ENCODE measurements around the gene TBC1D25.
"Not testable (repeated sequence)": the region's sequence is repeated elsewhere in the genome, so short reads cannot be mapped to it uniquely, and the experiment has no call there.

TBC1D25 gene

DNA sequence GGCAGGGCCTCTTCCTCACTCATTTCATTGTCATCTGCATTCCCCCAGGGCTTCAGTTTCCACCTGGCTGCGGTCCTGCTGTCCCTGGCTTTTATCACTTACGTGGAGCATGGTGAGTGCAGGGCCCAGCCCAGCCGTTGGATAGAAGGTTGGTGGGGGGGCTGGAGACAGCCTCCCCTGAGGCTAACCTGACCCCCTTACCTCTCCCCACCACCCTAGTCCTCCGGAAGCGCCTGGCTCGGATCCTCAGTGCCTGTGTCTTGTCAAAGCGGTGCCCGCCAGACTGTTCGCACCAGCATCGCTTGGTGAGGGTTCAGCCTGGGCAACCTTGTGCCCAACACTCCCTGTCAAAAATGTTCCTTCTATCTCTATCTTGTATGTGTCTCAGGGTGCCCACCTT lies 23.7 kb upstream of the TBC1D25 start:
- H4K20me1 ChIP-seq (ENCODE audit: insufficient read depth, low read length), result no peaks in the 10 kb centered on the region
- no peaks in the 10 kb centered on the region for H3K36me3 ChIP-seq (ENCODE audit: insufficient read depth, low read length)
- H3K4me2 ChIP-seq (ENCODE audit: insufficient read depth, low read length), result no peak overlapping the region
- no peaks in the 10 kb centered on the region for H3K9me3 ChIP-seq (ENCODE audit: insufficient read depth, low read length, severe bottlenecking)
- H2AFZ ChIP-seq (ENCODE audit: low read depth, low read length), result no peak overlapping the region
- H3K9ac ChIP-seq (ENCODE audit: low read depth, low read length), result no peak overlapping the region
- no peaks in the 10 kb centered on the region for H3K27me3 ChIP-seq (ENCODE audit: insufficient read depth, low read length, poor library complexity)
- no peak for DNase-seq
- no peaks in the 10 kb centered on the region for H3K79me2 ChIP-seq (ENCODE audit: insufficient read depth, low read length)
- TF ChIP-seq EZH2 (IDR thresholded peaks at IDR 0.05; ENCODE audit: borderline replicate concordance, low read depth, low read length, severe bottlenecking), result no peak
- ATAC-seq (ENCODE audit: insufficient read depth, low read depth), result no peak
- H3K27ac ChIP-seq (ENCODE audit: low read length), result no peak overlapping the region
- no peak overlapping the region for H3K4me3 ChIP-seq (ENCODE audit: low read depth in 1 of 2, low read length in 2 of 2)
- peaks cover 7% of the 10 kb centered on the region for H3K4me1 ChIP-seq (ENCODE audit: insufficient read depth, low read length)

DNA sequence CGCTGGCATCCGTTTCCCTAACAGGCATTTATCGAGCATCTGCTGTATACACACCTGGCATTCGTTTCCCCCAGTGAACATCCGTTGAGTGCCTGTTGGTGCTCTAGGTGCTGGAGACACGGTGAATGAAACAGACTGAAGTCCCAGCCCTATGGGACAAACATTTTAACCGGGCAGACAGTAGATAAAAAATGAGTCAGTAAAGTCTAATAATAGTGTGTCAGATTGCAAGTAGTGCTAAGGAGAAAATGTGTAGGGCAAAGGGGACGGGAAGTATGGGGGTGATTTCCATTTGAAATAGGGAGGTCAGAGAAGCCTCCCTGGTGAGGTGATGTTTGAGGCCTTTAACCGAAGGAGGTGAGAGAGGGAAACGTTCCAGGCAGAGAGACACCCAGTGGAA lies 23.2 kb upstream of the TBC1D25 start:
- no peaks in the 10 kb centered on the region for H3K27me3 ChIP-seq (ENCODE audit: insufficient read depth, low read length, poor library complexity)
- ATAC-seq (ENCODE audit: insufficient read depth, low read depth), result no peak

DNA sequence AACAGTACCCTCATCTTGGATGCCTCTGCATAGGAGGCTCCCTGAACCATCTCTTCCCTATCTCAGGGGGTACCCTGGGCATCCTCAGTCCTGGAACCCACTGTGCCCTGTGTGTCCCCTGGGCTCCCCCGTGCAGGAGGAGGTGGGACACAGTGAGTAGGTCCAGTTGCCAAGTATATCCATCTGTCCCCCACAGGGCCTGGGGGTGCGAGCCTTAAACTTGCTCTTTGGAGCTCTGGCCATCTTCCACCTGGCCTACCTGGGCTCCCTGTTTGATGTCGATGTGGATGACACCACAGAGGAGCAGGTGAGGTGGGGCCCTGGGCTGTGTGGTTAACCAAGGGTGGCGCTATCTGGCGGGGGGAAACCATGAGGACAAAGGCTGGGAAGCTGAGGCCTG lies 22.5 kb upstream of the TBC1D25 start:
- Histone ChIP-seq H3K79me2 (ENCODE audit: insufficient read depth, low read length) (peaks cover 3% of the 10 kb centered on the region), H4K20me1 (ENCODE audit: insufficient read depth, low read length) (no peaks in the 10 kb centered on the region), H3K9ac (ENCODE audit: low read depth, low read length) (no peak overlapping the region)

More for the DNA sequence above, 23.2 kb upstream of the TBC1D25 start:
- Histone ChIP-seq H3K27ac (ENCODE audit: low read length) (no peak overlapping the region), H3K4me3 (ENCODE audit: low read depth in 1 of 2, low read length in 2 of 2) (no peak overlapping the region), H2AFZ (ENCODE audit: low read depth, low read length) (no peak overlapping the region), H3K9me3 (ENCODE audit: insufficient read depth, low read length, severe bottlenecking) (no peaks in the 10 kb centered on the region), H3K9ac (ENCODE audit: low read depth, low read length) (no peak overlapping the region), H3K4me1 (ENCODE audit: insufficient read depth, low read length) (peaks cover 12% of the 10 kb centered on the region), H4K20me1 (ENCODE audit: insufficient read depth, low read length) (no peaks in the 10 kb centered on the region), H3K36me3 (ENCODE audit: insufficient read depth, low read length) (no peaks in the 10 kb centered on the region), H3K4me2 (ENCODE audit: insufficient read depth, low read length) (no peak overlapping the region), H3K79me2 (ENCODE audit: insufficient read depth, low read length) (no peaks in the 10 kb centered on the region)
- TF ChIP-seq, protein P1, sequence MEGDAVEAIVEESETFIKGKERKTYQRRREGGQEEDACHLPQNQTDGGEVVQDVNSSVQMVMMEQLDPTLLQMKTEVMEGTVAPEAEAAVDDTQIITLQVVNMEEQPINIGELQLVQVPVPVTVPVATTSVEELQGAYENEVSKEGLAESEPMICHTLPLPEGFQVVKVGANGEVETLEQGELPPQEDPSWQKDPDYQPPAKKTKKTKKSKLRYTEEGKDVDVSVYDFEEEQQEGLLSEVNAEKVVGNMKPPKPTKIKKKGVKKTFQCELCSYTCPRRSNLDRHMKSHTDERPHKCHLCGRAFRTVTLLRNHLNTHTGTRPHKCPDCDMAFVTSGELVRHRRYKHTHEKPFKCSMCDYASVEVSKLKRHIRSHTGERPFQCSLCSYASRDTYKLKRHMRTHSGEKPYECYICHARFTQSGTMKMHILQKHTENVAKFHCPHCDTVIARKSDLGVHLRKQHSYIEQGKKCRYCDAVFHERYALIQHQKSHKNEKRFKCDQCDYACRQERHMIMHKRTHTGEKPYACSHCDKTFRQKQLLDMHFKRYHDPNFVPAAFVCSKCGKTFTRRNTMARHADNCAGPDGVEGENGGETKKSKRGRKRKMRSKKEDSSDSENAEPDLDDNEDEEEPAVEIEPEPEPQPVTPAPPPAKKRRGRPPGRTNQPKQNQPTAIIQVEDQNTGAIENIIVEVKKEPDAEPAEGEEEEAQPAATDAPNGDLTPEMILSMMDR (IDR thresholded peaks at IDR 0.05; ENCODE audit: borderline replicate concordance, extremely low read depth, low read length, poor library complexity, severe bottlenecking), result no peak
- no peak for DNase-seq

DNA sequence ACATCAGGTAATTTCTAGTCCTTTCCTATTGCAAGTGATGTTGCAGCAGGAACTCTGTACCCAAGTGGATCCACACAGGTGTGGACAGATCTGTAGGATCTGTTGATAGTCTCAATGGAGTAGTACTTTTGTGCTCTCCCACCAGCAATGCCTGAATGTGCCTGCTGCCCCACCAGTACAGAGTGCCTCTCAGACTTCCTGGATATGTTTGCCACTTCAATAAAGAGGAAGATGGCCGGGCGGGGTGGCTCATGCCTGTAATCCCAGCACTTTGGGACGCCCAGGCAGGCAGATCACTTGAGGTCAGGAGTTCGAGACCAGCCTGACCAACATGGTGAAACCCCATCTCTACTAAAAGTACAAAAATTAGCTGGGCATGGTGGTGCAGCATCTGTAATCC lies 20.0 kb upstream of the TBC1D25 start:
- not testable (repeated sequence) for H4K20me1 ChIP-seq (ENCODE audit: insufficient read depth, low read length); H3K27ac ChIP-seq (ENCODE audit: low read length); H3K27me3 ChIP-seq (ENCODE audit: insufficient read depth, low read length, poor library complexity); H3K9ac ChIP-seq (ENCODE audit: low read depth, low read length); DNase-seq; H3K4me3 ChIP-seq (ENCODE audit: low read depth in 1 of 2, low read length in 2 of 2); H2AFZ ChIP-seq (ENCODE audit: low read depth, low read length); H3K36me3 ChIP-seq (ENCODE audit: insufficient read depth, low read length); H3K4me2 ChIP-seq (ENCODE audit: insufficient read depth, low read length); ATAC-seq (ENCODE audit: insufficient read depth, low read depth); H3K9me3 ChIP-seq (ENCODE audit: insufficient read depth, low read length, severe bottlenecking)
- peaks cover 22% of the 10 kb centered on the region for H3K79me2 ChIP-seq (ENCODE audit: insufficient read depth, low read length)
- peaks cover 29% of the 10 kb centered on the region for H3K4me1 ChIP-seq (ENCODE audit: insufficient read depth, low read length)

More for the DNA sequence above, 22.5 kb upstream of the TBC1D25 start:
- Histone ChIP-seq H3K9me3 (ENCODE audit: insufficient read depth, low read length, severe bottlenecking) (no peaks in the 10 kb centered on the region), H3K27me3 (ENCODE audit: insufficient read depth, low read length, poor library complexity) (no peaks in the 10 kb centered on the region), H3K4me1 (ENCODE audit: insufficient read depth, low read length) (peaks cover 12% of the 10 kb centered on the region), H3K4me3 (ENCODE audit: low read depth in 1 of 2, low read length in 2 of 2) (no peak overlapping the region), H2AFZ (ENCODE audit: low read depth, low read length) (no peak overlapping the region), H3K4me2 (ENCODE audit: insufficient read depth, low read length) (no peak overlapping the region), H3K36me3 (ENCODE audit: insufficient read depth, low read length) (no peaks in the 10 kb centered on the region), H3K27ac (ENCODE audit: low read length) (no peak overlapping the region)
- no peak for TF ChIP-seq EZH2 (IDR thresholded peaks at IDR 0.05; ENCODE audit: borderline replicate concordance, low read depth, low read length, severe bottlenecking)
- TF ChIP-seq, protein P1 (IDR thresholded peaks at IDR 0.05; ENCODE audit: borderline replicate concordance, extremely low read depth, low read length, poor library complexity, severe bottlenecking), result no peak
- DNase-seq, result no peak
- ATAC-seq (ENCODE audit: insufficient read depth, low read depth), result no peak
